ENCODE measurements around the gene CKAP2L. TPM values are rescaled to one million over a fixed set of nuclear protein-coding genes. Genes with fewer than 3 reads are reported as not detected.
A peak's percentile ranks its signal among the peaks of the same experiment; 100 is the strongest.

Gene CKAP2L
- total RNA-seq, 1 donor: 10.4 TPM

DNA sequence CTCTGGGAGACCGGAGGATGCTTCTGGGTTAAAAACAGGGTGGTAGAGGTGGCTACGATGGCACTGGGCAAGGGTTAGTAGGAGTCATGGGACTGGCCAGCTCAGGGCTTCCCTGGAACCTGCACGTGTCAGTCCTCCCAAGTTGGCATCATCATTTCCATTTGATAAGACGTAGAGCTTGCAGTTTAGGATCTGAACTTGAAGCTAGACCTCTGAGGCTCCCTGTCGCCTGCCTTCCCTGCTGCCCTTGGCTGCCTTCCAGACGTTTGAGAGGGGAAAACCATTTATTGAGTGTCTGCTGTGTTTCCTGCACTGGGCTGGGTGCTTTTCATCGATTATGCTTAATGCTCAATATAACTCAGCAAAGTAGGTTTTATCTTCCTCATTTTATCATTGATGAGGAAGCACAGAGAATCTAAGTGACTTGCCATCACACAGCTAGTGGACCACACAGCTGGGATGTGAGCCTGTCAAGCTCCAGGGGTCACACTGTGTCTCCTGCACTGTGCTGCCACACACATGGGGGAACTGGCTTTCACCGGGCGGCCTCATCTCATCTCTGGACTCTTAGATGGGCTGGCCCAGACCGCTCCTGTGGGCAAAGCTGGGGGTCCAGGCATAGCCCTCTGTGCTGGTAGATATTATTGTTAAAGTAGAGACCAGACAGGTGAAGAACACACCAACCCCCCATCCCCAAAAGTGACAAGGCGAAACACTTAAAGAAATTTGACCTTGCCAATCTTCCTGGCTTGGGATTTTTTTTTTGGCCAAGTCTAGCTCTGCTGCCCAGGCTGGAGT is 35.8 kb downstream of the CKAP2L start:
- no peak overlapping the region for H3K4me3 ChIP-seq (ENCODE audit: low read depth, low read length)
- no peak for DNase-seq (ENCODE audit: low read depth)
- TF ChIP-seq, protein P1, sequence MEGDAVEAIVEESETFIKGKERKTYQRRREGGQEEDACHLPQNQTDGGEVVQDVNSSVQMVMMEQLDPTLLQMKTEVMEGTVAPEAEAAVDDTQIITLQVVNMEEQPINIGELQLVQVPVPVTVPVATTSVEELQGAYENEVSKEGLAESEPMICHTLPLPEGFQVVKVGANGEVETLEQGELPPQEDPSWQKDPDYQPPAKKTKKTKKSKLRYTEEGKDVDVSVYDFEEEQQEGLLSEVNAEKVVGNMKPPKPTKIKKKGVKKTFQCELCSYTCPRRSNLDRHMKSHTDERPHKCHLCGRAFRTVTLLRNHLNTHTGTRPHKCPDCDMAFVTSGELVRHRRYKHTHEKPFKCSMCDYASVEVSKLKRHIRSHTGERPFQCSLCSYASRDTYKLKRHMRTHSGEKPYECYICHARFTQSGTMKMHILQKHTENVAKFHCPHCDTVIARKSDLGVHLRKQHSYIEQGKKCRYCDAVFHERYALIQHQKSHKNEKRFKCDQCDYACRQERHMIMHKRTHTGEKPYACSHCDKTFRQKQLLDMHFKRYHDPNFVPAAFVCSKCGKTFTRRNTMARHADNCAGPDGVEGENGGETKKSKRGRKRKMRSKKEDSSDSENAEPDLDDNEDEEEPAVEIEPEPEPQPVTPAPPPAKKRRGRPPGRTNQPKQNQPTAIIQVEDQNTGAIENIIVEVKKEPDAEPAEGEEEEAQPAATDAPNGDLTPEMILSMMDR (IDR thresholded peaks at IDR 0.05; ENCODE audit: insufficient read depth, low read depth, low read length): no peak

DNA sequence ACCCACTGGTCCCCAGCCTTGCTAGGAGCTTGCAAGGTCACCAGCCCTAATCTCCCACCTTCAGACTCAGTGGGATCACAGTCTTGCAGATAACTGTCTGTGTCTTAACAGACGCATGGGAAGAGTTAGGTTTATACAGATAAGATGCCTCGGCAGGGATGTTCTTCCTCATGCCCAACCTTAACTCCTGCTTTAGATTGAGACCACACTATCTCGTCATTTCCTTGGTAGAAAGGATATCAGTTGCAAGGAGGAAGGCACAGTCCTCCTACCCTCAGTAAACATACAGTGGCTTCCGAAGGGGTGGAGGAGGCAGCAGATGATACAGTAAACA is 36.4 kb downstream of the CKAP2L start:
- TF ChIP-seq, protein P1 (IDR thresholded peaks at IDR 0.05; ENCODE audit: insufficient read depth, low read depth, low read length): no peak
- DNase-seq (ENCODE audit: low read depth): no peak
- H3K4me3 ChIP-seq (ENCODE audit: low read depth, low read length): no peak overlapping the region

DNA sequence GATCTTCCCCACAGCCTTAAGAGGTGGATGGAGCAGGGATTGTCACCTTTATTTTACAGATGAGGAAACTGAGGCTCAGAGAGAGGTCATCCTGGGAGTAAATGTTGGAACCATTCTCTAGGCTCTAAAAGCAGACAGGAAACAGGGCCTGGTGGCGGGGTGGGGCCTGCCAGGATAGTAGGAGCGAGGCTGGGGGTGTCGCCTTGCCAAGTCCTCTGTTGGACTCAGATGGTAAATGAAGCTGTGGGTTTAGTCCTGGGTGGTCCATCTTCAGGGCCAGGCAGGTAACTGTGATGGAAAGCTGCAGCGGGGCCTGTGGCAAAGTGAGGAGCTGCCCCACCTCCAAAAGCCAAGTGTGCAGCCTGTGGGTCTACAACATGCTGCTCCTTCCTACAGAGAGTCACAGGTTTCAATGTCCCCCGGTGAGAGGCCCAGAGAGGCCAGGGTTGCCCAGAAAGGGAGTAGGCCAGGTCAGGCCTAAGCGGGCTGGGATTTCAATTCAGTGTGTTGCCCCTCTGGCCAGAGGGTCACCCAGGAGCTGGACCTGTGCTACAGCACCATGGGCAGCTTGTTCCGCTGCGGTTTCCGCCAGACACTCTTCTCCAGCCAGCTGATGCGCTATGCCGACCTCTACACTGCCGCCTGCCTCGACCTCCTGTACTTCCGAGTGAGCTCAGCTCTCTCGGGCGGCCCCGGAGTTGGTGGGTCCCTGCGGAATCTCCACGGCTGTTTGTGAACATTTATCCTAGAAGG is 37.0 kb downstream of the CKAP2L start:
- TF ChIP-seq, protein P1 (IDR thresholded peaks at IDR 0.05; ENCODE audit: insufficient read depth, low read depth, low read length): no peak
- no peak for DNase-seq (ENCODE audit: low read depth)

DNA sequence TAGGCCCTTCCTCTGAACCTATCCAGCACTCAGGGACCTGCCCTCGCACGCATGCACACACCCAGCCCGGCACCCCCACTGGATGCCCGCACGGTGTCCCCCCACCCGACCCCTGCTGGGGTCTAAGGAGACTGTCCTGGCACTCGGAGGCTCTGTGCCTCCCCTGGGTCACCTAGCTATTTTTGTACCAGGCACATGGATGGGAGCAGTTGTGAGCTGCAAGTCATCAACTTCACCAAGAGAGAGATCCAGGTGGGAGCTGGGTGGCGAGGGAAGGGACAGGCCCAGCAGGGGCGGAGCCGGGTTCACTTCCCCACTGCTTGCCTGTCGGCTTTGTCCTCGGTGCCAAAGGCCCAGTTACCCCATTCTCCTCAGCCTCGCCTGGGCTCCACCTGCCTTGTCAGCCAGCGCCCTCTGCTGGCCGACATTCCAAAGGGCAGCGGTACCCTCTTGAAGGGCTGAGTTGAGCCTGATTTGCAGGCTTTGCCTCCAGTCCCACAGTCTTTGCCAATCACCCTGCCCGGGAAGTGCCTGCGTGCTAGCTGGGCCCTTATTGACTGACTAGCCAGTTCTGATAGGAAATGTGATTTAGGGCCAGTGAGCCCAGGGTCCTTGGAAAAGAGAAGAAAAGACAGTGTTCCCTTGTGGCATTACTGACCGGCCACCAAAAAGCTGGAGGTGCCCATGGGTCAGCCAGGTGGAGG is 37.8 kb downstream of the CKAP2L start:
- DNase-seq (ENCODE audit: low read depth): peak; percentile 90
- H3K4me3 ChIP-seq (ENCODE audit: low read depth, low read length): no peak overlapping the region
- TF ChIP-seq, protein P1 (IDR thresholded peaks at IDR 0.05; ENCODE audit: insufficient read depth, low read depth, low read length): peak; percentile 97

More for the DNA sequence above, 37.0 kb downstream of the CKAP2L start:
- H3K4me3 ChIP-seq (ENCODE audit: low read depth, low read length): no peak overlapping the region

DNA sequence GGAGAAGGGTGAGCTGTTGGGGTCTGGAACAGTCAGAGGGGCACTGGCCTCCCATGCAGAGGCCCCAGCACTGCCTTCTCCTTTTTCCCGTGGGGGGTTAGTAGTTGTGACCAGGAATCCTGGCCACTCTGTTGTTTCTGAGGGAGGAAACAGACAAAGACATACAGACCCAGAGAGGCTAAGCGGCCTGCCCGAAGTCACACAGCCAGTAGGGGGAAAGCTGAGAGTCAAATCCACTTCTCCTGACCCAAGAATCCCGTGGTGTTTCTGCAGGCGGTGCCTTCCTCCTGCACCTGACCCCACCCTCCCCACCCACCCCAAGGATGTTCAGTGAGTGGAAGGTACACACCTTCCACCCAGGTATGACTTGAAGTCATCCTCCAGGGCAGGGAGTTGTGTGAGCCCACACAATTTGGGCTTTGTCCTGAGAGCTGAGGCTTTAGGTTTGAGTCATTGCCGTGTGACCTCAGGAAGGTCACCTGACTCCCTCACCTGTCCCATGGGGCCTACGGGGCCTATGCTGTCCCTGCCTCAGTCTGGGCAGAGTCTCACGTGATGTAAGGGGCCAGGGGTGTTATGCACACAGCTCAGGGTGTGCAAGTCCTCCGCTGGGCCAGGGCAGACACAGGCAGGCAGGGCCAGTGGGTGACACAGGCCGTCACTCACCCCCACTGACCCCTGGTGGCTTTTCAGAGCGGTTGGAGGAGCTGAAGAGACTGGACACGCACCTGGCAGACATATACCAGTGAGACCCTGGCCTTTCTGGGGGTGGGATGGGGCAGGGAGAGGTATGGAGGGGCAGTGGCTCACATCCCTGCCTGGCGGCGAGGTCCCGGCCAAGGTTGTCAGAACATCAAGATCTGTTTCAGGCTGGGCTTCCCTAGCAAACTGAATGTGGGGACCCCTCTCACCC is 38.6 kb downstream of the CKAP2L start:
- no peak for DNase-seq (ENCODE audit: low read depth)
- TF ChIP-seq, protein P1 (IDR thresholded peaks at IDR 0.05; ENCODE audit: insufficient read depth, low read depth, low read length): no peak
- no peak overlapping the region for H3K4me3 ChIP-seq (ENCODE audit: low read depth, low read length)

Data from fibroblast of villous mesenchyme (primary cell).